Tibial nerve (tissue), 4 donors: ENCODE measurements around the gene BCAN. TPM values are rescaled to one million over a fixed set of nuclear protein-coding genes. Genes with fewer than 3 reads are reported as not detected.

Experiments
- DNase-seq, 2 donors: peaks; one replicate each; pipeline ENCODE4 v3.0.0-alpha.2; 2019; ENCODE audit warnings: low spot score in 2 of 2
- H3K27ac ChIP-seq, 4 donors: fragments of 200-600 bp; sonication (generic) in 3 of 4; one replicate each; pipeline ENCODE4 v1.5.1; 2017 to 2019; ENCODE audit warnings: mild to moderate bottlenecking in 1 of 4
- H3K27me3 ChIP-seq, 2 donors: fragments of 200-600 bp; sonication (generic) in 1 of 2; one replicate each; pipeline versions ENCODE4 v1.5.1 to v1.6.0; 2017 to 2019
- H3K36me3 ChIP-seq, 3 donors: fragments of 200-600 bp; sonication (generic); one replicate each; pipeline ENCODE4 v1.5.1; 2018 to 2019
- H3K4me1 ChIP-seq, 4 donors: fragments of 200-600 bp; sonication (generic) in 3 of 4; one replicate each; pipeline ENCODE4 v1.5.1; 2017 to 2019
- H3K4me3 ChIP-seq, 4 donors: fragments of 200-600 bp; sonication (generic) in 3 of 4; one replicate each; pipeline ENCODE4 v1.5.1; 2017 to 2019; ENCODE audit warnings: mild to moderate bottlenecking in 1 of 4, moderate library complexity in 1 of 4
- H3K9me3 ChIP-seq, 4 donors: fragments of 200-600 bp; sonication (generic) in 3 of 4; one replicate each; pipeline ENCODE4 v1.5.1; 2017 to 2019
- CTCF ChIP-seq, 5 experiments: fragments of 200-600 bp in 3 of 5; fragments of 450-650 bp in 2 of 5; sonication (generic) in 3 of 5; IDR thresholded peaks; one replicate each; pipeline ENCODE4 v1.5.1; 2016 to 2019; ENCODE audit warnings: antibody characterized with exemption in 5 of 5, mild to moderate bottlenecking in 3 of 5, moderate library complexity in 2 of 5
- EP300 ChIP-seq, 2 donors: sonication (generic); formaldehyde crosslinking; IDR thresholded peaks; one replicate each; pipeline ENCODE4 v1.6.1; 2017; ENCODE audit warnings: antibody characterized with exemption in 2 of 2, mild to moderate bottlenecking in 1 of 2
- POLR2A ChIP-seq, 2 donors: fragments of 450-650 bp; IDR thresholded peaks; one replicate each; pipeline ENCODE4 v1.6.1; 2017; ENCODE audit warnings: antibody characterized with exemption in 2 of 2, mild to moderate bottlenecking in 2 of 2, moderate library complexity in 2 of 2
- WGBS, 2 donors: methylation state at CpG; one replicate each; pipeline ENCODE4 v1.1.5; 2018; 5-methylcytosine and 5-hydroxymethylcytosine counted together
- total RNA-seq, 4 donors: library from RNA; depleted of rRNA; stranded (reverse); fragments of >200 nt; gene quantifications; one replicate each; pipeline ENCODE4 v1.1.0, GENCODE V29; 2016

BCAN gene
- total RNA-seq, 4 donors from 2014 or later, result not detected

- no peak overlapping the region for H3K4me3 ChIP-seq
- TF ChIP-seq CTCF (IDR thresholded peaks at IDR 0.05) (no peak), POLR2A (IDR thresholded peaks at IDR 0.05) (no peak)
- no peak for DNase-seq
- H3K27me3 ChIP-seq, result peaks cover 0 to 9% of the 10 kb centered on the region in 2 donors
- peaks cover 0 to 19% (median 4%) of the 10 kb centered on the region in 4 donors for H3K4me1 ChIP-seq
- no peak overlapping the region for H3K27ac ChIP-seq
- no peaks in the 10 kb centered on the region for H3K36me3 ChIP-seq
- H3K9me3 ChIP-seq, result no peaks in the 10 kb centered on the region
- WGBS, 2 donors, result 71 to 75% methylated on average over 8 of the region's 8 CpGs
Measured at GRCh38 chr1:156681196-156681960, 39.5 kb downstream of the BCAN start.

GRCh38 chr1:156682166-156682890 lies 40.4 kb downstream of the BCAN start:
- TF ChIP-seq POLR2A (IDR thresholded peaks at IDR 0.05), result no peak
- no peak for TF ChIP-seq CTCF (IDR thresholded peaks at IDR 0.05)
- TF ChIP-seq EP300 (IDR thresholded peaks at IDR 0.05), result no peak

DNA sequence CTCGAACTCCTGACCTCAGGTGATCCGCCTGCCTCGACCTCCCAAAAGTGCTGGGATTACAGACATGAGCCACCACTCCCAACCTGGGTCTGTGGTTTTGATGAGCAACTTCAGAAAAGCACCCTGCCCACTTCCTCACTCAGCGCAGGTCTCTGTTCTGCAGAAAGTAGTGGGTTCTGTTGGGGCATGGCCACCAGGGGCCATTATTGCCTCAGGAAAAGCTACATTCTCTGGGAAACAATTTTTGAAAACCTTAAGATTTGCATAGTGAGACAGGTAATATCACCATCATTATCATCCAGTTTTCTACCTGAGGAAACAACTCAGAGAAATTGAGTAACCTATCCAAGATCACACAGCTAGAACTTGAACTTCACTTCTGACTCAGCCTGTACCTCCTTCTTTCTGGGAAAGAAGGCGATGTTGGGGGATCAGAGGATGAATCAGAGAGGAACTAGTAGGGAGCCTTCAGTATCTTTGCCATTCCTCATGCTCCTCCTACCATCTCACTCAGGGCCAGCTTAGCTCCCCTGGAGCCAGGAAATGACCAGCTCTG lies 42.4 kb downstream of the BCAN start:
- Histone ChIP-seq H3K9me3 (no peaks in the 10 kb centered on the region), H3K36me3 (no peaks in the 10 kb centered on the region), H3K4me1 (peaks cover 0 to 3% (median under 1%) of the 10 kb centered on the region in 4 donors), H3K27me3 (no peaks in the 10 kb centered on the region), H3K27ac (no peak overlapping the region), H3K4me3 (no peak overlapping the region)
- no peak for DNase-seq
- TF ChIP-seq CTCF (IDR thresholded peaks at IDR 0.05) (no peak), EP300 (IDR thresholded peaks at IDR 0.05) (no peak), POLR2A (IDR thresholded peaks at IDR 0.05) (no peak)
- 77 to 88% methylated on average over 5 of the region's 5 CpGs for WGBS, 2 donors

More at GRCh38 chr1:156682166-156682890, 40.4 kb downstream of the BCAN start:
- Histone ChIP-seq H3K4me3 (no peak overlapping the region), H3K27me3 (peaks cover 0 to 3% of the 10 kb centered on the region in 2 donors), H3K9me3 (no peaks in the 10 kb centered on the region), H3K36me3 (no peaks in the 10 kb centered on the region), H3K27ac (no peak overlapping the region), H3K4me1 (peaks cover 0 to 10% (median 4%) of the 10 kb centered on the region in 4 donors)
- 66 to 71% methylated on average over 5 of the region's 5 CpGs for WGBS, 2 donors
- DNase-seq, result no peak

DNA sequence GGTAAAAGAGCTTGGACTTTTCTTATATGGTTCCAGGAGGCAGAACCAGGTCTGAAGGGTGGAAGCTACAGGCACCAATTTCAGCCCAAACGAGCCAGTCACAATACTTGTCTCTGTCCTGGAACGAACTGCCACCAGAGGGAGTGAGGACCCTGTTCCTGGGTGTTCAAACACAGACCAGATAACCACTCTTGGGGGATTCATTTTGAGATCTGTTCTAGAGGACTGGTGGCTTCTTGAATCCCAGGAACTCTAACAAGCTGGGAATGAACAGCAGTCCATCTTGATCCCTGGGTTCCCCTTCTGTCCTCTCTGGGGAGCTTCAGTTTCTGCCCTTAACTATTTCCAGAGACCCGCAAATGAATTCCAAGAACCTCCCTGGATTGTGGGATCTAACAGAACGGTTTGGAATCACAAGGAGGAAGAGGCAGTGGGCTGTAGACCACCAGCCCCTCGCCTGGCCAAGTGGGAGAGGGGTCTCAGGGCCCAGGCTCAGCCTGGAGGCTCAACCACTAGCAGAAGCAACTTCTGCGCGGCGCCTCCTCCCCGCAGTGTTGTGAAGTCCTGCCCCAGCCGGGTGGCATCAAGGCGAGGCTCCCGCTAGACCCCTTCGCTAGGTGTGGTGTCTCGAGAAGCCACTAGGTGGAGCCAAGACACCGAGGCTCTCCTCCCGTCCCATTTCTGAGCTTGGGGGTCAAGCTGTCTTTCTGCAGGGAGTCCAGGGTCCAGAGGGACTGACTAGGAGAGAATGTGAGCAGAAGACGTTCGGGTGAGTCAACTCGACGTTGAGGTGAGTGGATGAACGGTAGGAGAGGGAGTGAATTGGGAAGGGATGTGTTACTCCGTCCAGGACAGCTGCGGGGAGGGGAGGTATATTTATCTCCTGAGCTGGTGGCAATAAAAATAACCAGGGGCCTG lies 47.4 kb downstream of the BCAN start:
- no peaks in the 10 kb centered on the region for H3K9me3 ChIP-seq
- H3K27me3 ChIP-seq, result peaks cover 0 to 45% of the 10 kb centered on the region in 2 donors
- peaks cover 0 to 41% (median 18%) of the 10 kb centered on the region in 4 donors for H3K4me1 ChIP-seq
- H3K27ac ChIP-seq, result no peak overlapping the region
- H3K36me3 ChIP-seq, result no peaks in the 10 kb centered on the region
- H3K4me3 ChIP-seq, result peak overlapping the region in 1 of 4 donors; percentile 22
- 0% methylated on average over 14 to 23 of the region's 23 CpGs for WGBS, 2 donors
- DNase-seq, result peak; percentile 61 to 82
- TF ChIP-seq EP300 (IDR thresholded peaks at IDR 0.05) (peak in 1 of 2 donors; percentile 20), POLR2A (IDR thresholded peaks at IDR 0.05) (no peak), CTCF (IDR thresholded peaks at IDR 0.05) (peak; percentile 81 to 96 (median 91))
